GM21737 (cell line): ENCODE data around the gene MYL3.

Experiments used
- ATAC-seq: cut with Tn5 transposase; IDR thresholded peaks from one replicate; pipeline ENCODE4 v1.9.1; 2021; ENCODE audit warnings: mild to moderate bottlenecking, moderate library complexity; ENCODE audit not compliant: unreplicated experiment

The MYL3 gene

DNA sequence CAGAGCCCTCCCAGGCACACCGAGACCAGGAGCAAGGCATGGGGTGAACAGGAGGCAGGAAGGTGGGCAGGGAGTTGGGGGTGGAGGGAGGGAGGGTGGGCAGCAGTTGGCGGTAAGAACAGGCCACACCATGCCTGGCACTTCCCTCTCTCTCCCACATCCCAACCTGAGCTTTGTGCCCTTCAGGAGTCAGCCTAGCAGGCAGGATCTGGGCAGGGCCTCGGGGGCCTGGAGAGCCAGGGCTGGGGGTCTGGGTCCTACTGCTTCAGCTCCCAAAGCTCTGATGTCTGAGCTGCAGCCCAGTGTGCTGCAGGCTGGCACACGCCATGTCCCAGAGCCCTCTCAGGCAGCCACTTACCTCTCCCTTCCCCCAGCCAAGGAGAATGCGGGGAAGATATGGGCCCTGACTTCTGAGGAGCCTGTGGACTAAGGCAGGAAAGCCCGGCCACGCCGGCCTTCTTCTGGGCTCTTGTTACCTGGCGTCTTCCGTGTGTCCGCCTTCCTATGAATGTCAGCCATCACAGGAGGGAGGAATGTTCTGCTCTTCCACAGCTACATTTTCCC, 2.9 kb upstream of the MYL3 start:
- ATAC-seq = no peak

DNA sequence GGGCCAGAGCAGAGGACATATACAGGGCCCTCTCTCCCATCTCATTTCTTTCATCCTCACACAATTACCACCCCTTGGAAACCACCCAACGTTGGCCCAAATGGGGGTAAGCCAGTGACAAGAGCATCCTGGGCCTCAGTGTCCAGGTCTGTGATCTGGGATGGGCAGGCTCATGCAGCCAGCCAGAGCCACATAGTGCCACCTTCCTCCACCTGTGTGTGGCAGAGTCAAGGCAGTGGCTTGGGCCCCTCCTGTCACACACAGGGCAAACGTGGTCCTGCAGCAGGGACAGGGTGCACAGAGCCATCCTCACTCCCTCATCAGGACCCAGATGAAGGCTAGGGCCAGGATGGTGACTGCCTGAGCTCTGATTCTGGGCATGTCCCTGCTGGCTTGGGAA, 2.3 kb upstream of the MYL3 start:
- ATAC-seq = no peak

DNA sequence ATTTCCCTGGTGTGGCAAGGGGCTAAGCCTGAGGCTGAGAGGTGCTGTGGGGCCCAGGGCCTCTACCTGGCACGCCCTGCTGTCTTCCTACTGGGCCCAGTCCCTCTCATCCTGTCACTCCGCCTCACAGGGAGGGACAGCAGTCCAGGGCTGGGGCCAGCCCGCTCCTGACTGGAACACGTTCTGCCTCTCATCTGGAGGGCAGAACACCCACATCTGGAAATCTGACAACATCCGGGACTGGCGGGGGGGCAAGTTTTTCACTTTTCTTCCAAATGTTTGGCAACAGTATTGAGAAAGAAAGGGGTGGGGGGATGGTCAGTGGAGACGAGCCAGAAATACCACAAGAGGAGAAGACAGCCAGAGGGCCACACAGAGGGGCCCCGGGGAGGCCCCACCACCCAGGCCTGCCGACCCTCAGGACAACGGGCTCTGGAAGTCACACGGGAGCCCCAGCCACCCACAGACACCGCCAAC, 1.8 kb upstream of the MYL3 start:
- no peak for ATAC-seq

- ATAC-seq = no peak
These were observed 1.0 kb upstream of the MYL3 start for GRCh38 chr3:46864061-46864881.

DNA sequence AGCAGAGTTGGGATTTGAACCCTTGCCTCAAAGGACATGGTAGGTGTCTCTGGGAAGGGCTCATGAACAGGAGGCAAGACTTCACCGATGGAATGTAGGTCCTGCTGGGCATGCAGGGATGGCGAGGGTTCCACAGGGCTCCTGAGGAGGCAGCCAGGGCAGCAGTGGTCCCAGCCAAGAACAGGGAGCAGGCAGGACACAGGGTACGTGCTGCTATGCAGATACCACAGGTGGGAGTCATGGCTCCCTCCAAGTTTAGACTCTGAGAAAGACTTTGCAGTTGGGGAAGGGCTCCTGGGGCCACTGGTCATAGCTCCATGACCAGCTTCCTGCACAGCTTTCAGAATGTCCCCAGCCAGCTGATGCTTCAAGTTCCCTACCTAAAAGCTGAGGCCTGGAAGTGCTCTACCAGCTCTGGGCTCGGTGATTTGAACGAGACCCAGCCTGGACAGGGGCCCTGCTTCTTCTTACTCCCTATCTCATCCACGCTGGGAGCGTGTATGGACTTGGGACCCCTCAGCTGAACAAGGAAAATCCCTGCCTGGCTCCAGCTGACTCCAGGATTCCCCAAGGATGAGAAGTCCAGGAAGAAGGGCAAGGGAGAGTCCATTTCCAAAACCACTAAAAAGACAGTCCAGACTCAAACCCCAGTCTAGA, 747 bp downstream of the MYL3 start:
- no peak for ATAC-seq

- ATAC-seq = no peak
These were observed 1.5 kb downstream of the MYL3 start for GRCh38 chr3:46861605-46862368.

GRCh38 chr3:46860810-46861604, 2.2 kb downstream of the MYL3 start:
- no peak for ATAC-seq

DNA sequence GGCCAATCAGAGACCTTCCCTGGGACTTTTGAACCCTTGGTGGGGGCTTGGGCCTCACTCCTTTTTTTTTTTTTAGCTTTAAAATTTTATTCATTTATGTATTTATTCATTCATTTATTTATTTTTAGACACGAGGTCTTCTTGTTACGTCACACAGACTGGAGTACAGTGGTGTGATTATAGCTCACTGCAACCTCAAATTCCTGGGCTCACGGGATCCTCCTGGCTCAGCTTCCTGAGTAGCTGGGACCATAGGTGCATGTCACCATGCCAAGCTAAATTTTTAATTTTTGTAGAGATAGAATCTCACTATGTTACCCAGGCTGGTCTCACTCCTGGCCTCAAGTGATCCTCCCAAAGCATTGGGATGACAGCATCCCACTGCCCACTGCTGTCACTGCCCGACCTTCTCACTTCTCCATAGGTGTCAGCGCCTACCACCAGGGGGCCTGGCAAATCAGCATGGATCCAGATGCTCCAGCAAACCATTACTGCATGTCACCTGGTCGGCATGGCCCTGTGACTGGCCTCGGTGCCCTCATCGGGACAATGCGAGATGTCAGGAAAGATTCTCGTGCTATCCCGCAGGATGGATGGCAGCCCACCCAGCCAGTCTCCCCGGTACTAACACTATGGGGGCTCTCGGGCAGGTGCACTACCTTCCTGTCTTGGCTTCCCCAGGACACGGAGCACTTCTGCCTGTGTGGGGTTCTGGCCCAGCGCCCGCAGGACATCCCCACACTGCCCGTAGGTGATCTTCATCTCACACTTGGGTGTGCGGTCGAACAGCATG, 3.0 kb downstream of the MYL3 start:
- ATAC-seq = no peak

- ATAC-seq = no peak
These were observed 4.1 kb downstream of the MYL3 start for GRCh38 chr3:46859001-46859710.

DNA sequence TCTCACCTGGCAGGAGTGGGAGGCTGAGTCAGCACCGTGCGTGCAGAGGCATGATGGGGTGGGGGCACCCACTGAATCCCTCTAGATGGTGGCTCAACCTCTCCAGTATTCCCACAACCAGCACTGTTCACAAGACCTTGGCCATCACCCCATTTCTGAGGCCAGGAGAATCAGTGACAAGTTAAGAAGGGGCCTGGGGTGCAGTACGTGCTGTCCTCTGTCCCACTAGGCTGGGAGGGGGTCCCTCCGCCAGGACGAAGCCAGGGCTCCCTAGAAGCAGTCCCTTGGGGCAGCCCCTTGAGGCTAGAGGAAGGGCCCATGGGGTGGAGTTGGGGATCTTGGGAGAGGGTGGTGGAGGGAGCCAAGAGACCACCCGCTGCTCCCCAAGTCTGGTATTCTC, 4.8 kb downstream of the MYL3 start:
- ATAC-seq = no peak

GRCh38 chr3:46857485-46858341, 5.5 kb downstream of the MYL3 start:
- ATAC-seq = no peak

- ATAC-seq = no peak
These were observed 6.4 kb downstream of the MYL3 start for GRCh38 chr3:46856576-46857471.

- ATAC-seq = no peak
These were observed 8.7 kb downstream of the MYL3 start for GRCh38 chr3:46854555-46854991.

DNA sequence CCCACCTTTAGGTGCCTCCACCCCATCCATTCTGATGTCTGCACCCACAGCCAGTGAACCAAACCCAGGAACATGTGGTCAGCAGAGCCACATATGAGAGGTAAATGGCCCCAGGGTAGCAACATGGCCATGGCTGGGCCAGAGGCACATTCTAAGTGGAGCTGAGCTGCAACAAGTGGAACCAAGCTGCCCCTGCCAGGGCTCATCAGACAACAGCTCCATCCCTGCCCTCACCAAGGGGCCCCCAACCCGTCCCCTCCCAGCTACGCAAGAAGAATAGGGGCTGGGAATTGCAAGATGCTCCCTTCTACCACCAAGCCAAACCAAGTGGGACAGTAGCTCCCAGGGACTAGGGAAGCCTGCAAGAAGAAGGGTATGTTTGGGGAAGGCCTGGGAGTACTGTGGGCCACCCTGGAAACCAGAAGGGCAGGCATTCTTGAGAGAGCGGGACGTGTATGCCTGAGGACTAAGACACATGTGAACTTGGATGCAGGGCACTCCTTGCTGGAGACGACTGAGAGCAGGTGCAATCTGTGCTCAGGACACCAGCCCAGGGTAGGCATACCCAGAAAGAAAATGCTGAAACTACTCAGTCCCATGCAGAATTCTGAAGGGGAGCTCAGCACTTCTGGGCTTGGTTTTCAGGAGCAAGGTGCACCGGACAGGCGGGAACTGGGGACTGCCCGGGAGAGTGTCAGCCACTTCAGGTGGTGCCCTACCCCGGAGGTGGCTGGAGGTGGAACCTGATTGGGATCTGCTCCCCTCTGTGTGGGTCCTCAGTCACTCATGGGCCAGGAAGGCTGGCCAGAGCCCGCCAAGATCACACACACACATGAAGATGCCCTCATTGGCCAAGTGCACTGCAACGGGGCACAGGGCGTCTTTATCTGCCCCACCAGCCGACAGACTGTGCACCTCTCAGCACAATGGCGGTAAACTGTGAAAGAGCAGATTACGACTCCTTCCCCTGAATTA, 9.5 kb downstream of the MYL3 start:
- no peak for ATAC-seq

DNA sequence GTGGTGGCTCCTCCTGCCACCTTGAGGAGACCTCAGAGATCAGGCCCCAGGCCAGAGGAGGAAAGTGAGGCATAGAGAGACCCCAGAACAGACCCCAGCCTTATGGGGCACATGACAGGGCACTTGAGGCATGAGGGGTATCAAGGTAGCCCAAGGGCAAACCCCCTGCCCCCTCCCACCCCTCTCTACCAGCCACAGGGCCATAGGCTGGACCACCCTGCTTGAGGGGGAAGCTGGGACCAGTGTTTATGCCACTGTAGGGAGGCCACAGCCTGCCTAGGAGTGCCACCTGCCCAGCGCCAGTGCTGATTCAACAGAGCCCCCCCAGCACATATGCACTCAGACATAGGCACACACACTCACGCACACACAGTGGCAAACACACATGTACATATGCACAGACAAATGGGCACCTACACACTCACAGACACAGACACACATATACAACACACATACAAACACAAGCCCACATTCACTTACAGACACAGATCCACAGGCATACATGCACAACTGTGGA, 10.3 kb downstream of the MYL3 start:
- ATAC-seq = no peak

DNA sequence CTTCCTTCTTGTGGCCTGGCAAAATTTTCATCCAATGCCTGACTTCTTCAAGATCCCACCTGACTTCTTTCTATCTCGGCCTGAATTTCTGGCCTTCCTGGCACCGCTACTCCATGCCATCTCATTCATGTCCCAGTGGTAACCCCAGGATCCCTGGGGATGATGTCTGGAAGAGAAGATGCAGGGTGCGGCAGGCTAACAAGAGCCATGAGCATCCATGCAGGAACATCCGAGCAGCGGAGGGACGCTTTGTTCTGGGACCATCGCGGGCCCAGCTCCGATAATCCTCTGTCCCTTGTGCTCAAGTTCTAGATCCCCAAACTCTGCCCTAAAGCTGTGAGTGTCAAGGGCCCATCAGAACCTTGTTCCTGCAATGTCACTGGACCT, 10.9 kb downstream of the MYL3 start:
- ATAC-seq = no peak
